ENCODE measurements around the gene TBC1D2B. TPM values are rescaled to one million over a fixed set of nuclear protein-coding genes. Genes with fewer than 3 reads are reported as not detected.

The TBC1D2B gene
- total RNA-seq, 1 experiment from 2014 or later, result 18.3 TPM

- CTCF ChIA-PET, result interaction anchor here (1.3 to 1.5 kb wide), 4 partner anchors 9 to 118 kb away, joined by 3 to 5 read pairs (median 4); no protein-coding TSS in a partner anchor
- no peaks in the 10 kb centered on the region for H3K27me3 Mint-ChIP-seq (ENCODE audit: low read depth)
These were observed 86.5 kb downstream of the TBC1D2B start for GRCh38 chr15:77991029-77991406.

More at GRCh38 chr15:77991029-77991406, 86.5 kb downstream of the TBC1D2B start:
- Mint-ChIP-seq H3K36me3 (no peaks in the 10 kb centered on the region), H3K4me1 (peaks cover 7% of the 10 kb centered on the region), H3K27ac (no peak overlapping the region), H3K9me3 (no peaks in the 10 kb centered on the region), H3K4me3 (no peak overlapping the region)
- DNase-seq (ENCODE audit: low spot score), result no peak
- POLR2A ChIA-PET, result no interaction called here
- TF ChIP-seq AR (CRISPR knock-in tag; IDR thresholded peaks at IDR 0.05) (no peak), TCF7 (CRISPR knock-in tag; IDR thresholded peaks at IDR 0.05; ENCODE audit: low read depth) (no peak), STAT6 (CRISPR knock-in tag; conservative IDR thresholded peaks at IDR 0.05; ENCODE audit: low read depth) (no peak), ZMAT4 (CRISPR knock-in tag; IDR thresholded peaks at IDR 0.05) (no peak), ATF1 (CRISPR knock-in tag; IDR thresholded peaks at IDR 0.05) (no peak), FOXJ3 (CRISPR knock-in tag; IDR thresholded peaks at IDR 0.05; ENCODE audit: borderline replicate concordance) (no peak), AFF4 (CRISPR knock-in tag; IDR thresholded peaks at IDR 0.05; ENCODE audit: borderline replicate concordance) (no peak), ZNF232 (CRISPR knock-in tag; IDR thresholded peaks at IDR 0.05) (no peak), ETV6 (CRISPR knock-in tag; IDR thresholded peaks at IDR 0.05) (no peak), ZBTB21 (CRISPR knock-in tag; IDR thresholded peaks at IDR 0.05; ENCODE audit: borderline replicate concordance) (no peak), GABPB1 (CRISPR knock-in tag; IDR thresholded peaks at IDR 0.05) (no peak), ZNF219 (CRISPR knock-in tag; IDR thresholded peaks at IDR 0.05; ENCODE audit: borderline replicate concordance) (no peak), USF1 (CRISPR knock-in tag; IDR thresholded peaks at IDR 0.05) (no peak), CDX4 (CRISPR knock-in tag; IDR thresholded peaks at IDR 0.05; ENCODE audit: borderline replicate concordance) (no peak), HMGXB4 (CRISPR knock-in tag; IDR thresholded peaks at IDR 0.05) (no peak), FOXP4 (CRISPR knock-in tag; IDR thresholded peaks at IDR 0.05) (no peak), FOXK1 (CRISPR knock-in tag; IDR thresholded peaks at IDR 0.05) (no peak)
- ATAC-seq, result no peak

Measured in WTC11 (cell line).